Measurements from ENCODE around the gene PLPP4.

The PLPP4 gene

DNA sequence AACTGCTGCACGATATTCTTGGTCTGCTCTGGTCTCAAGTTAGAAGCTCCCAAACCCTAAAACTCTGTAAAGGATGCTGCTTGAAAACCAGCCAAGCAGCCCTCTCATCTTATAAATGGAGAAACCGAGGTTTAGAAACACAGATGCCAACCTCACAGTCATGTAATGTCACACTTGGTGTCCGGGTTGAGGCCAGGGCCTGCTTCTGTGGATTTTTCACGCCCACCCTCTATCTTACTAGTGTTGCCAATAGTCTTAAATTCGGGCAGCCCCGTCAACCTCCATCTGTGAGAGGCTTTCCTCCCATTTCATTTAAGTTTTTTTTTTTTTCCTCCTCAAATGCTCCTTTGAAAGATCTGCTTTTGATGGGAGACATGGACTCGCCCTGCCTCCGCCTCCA is 28.9 kb downstream of the PLPP4 start:
- in situ Hi-C loops (cut with MboI; ENCODE audit: low pct_unique_long_range_greater_than_20kb, low sequenced_read_pairs, unreplicated experiment) = no loop called here
- TF ChIP-seq, protein P1, sequence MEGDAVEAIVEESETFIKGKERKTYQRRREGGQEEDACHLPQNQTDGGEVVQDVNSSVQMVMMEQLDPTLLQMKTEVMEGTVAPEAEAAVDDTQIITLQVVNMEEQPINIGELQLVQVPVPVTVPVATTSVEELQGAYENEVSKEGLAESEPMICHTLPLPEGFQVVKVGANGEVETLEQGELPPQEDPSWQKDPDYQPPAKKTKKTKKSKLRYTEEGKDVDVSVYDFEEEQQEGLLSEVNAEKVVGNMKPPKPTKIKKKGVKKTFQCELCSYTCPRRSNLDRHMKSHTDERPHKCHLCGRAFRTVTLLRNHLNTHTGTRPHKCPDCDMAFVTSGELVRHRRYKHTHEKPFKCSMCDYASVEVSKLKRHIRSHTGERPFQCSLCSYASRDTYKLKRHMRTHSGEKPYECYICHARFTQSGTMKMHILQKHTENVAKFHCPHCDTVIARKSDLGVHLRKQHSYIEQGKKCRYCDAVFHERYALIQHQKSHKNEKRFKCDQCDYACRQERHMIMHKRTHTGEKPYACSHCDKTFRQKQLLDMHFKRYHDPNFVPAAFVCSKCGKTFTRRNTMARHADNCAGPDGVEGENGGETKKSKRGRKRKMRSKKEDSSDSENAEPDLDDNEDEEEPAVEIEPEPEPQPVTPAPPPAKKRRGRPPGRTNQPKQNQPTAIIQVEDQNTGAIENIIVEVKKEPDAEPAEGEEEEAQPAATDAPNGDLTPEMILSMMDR (IDR thresholded peaks at IDR 0.05; ENCODE audit: extremely low read depth, insufficient read depth, missing control alignments) = no peak
- DNase-seq (ENCODE audit: low spot score) = no peak

DNA sequence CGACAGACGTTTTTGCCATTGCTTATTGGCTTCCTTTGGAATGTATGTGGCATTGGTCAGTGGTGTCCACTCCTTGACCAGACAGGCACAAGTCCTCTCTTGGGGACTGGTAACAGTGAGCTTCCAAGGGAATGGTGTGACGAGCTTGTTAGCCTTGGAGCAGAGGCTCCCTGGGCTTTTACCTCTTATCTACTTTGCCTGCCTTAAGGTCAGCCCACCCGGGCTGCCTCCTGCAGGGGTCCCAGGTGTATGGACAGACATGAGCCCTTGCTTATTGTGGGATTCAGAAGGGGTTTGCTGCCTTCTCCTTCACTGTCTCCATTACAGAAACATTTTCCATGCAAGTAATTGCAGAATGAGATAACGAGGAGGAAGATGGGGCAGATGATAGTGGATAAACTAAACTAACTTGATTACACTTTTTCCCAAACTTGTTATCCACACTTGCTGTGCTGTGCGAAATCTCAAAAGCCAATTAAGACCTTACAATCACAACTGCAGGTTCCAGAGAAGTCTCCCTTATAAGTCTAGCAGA is 29.7 kb downstream of the PLPP4 start:
- TF ChIP-seq, protein P1 (IDR thresholded peaks at IDR 0.05; ENCODE audit: extremely low read depth, insufficient read depth, missing control alignments) = no peak
- DNase-seq (ENCODE audit: low spot score) = no peak
- in situ Hi-C loops (cut with MboI; ENCODE audit: low pct_unique_long_range_greater_than_20kb, low sequenced_read_pairs, unreplicated experiment) = no loop called here

DNA sequence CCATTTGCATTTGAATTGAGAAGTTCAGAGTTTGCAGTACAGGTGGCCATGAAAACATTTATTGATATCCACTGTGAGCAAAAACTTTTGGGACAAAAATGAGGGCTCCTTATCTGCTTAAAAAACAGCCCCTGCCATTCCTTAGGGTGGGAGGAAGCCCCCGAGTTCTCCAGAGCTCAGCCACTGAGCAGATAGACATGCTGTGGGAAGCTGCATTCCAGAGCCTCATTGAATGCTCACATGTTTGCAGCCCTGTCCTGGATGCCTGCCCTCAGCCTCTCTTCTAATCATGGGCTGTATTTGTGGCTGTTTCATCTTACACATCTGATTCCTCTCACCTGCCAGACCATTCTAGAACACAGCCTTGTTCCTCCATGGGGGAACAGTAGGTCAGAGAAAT is 33.3 kb downstream of the PLPP4 start:
- no peak for DNase-seq (ENCODE audit: low spot score)
- in situ Hi-C loops (cut with MboI; ENCODE audit: low pct_unique_long_range_greater_than_20kb, low sequenced_read_pairs, unreplicated experiment) = no loop called here
- TF ChIP-seq, protein P1 (IDR thresholded peaks at IDR 0.05; ENCODE audit: extremely low read depth, insufficient read depth, missing control alignments) = no peak

DNA sequence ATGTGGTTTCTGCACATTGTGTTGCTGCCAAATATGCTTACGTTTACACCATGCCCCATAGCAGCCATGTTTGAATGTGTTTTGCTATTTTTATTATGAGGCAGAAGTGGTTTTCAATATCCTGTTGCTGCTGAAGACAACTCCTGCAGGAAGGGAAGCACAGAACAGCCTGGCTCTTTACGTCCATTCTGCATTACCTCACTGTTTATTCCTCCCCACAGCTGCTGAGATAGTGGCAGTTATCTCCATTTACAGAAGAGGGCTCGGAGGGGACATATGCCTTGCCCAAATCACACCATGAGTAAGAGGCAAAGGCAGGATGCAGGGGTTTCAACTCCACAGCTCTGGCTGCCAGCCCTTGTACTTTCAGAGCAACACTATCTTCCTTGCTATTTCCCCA is 35.3 kb downstream of the PLPP4 start:
- TF ChIP-seq, protein P1 (IDR thresholded peaks at IDR 0.05; ENCODE audit: extremely low read depth, insufficient read depth, missing control alignments) = no peak
- in situ Hi-C loops (cut with MboI; ENCODE audit: low pct_unique_long_range_greater_than_20kb, low sequenced_read_pairs, unreplicated experiment) = no loop called here
- no peak for DNase-seq (ENCODE audit: low spot score)

DNA sequence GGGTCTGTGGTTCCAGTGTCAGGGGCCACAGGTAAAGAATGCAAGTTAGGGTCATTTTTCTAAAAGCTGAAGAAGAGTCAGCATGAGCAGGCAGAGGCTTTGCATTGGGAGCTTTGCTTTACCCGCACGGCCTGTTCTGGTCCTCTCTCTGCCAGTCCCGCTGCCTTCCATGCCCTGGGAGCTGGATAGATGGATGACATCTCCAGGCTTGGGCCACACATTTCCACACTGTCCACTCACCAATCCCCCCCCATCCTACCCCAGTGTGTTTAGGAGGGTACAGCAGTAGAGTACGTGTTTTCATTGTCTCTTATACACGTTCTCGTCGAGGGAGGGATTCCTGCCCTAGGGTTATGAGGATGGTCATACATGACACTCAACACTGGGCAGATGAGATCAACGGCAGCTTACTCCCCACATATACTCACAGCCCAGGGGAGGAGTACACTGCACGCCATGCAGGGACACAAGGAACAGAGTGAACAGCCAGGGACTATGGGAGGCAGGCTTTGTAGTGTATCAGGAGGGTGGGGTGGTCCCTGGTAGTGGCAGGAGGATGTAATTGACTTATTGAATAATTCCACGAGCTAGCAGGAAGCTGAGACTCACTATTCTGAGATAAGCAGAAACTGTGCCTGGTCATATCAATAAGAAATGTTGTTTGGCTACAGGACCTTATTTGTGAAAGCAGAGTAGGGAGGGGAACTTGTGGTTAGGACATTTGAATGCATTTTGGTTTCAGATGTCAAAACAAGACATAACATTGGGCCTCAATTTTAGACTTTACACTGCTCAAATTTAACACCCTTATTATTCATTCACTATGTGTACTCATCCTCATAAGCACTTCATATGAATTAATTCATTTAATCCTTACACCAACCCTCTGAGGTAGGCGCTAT is 36.6 kb downstream of the PLPP4 start:
- no peak for DNase-seq (ENCODE audit: low spot score)
- TF ChIP-seq, protein P1 (IDR thresholded peaks at IDR 0.05; ENCODE audit: extremely low read depth, insufficient read depth, missing control alignments) = no peak
- in situ Hi-C loops (cut with MboI; ENCODE audit: low pct_unique_long_range_greater_than_20kb, low sequenced_read_pairs, unreplicated experiment) = no loop called here

DNA sequence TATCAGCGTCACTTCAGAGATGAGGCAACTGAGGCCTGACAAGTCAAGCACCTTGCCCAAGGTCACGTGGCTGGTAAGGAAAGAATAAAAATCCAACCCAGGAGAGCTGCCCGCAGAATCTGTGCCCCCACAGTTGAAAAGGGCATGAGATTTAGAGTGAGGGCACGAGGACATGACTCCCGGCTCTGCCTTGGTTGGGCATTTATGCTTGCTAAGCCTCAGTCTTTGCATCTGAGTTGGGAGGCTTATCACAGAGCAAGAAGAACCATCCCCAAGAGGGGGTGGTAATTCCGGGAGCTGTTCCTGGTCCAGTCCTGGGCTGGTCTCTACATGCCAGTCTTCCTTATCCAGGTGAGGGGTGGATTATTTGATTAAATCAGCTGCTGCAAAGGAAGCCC is 37.3 kb downstream of the PLPP4 start:
- TF ChIP-seq, protein P1 (IDR thresholded peaks at IDR 0.05; ENCODE audit: extremely low read depth, insufficient read depth, missing control alignments) = no peak

More for the DNA sequence above, 37.3 kb downstream of the PLPP4 start:
- in situ Hi-C loops (cut with MboI; ENCODE audit: low pct_unique_long_range_greater_than_20kb, low sequenced_read_pairs, unreplicated experiment) = no loop called here
- DNase-seq (ENCODE audit: low spot score) = no peak

Measured in GM13977 (cell line).